HG03039 (cell line): ENCODE data around the gene ZG16.

Experiments used
- ATAC-seq: cut with Tn5 transposase; IDR thresholded peaks from one replicate; pipeline ENCODE4 v1.9.1; 2021; ENCODE audit warnings: mild to moderate bottlenecking, moderate library complexity; ENCODE audit not compliant: unreplicated experiment

ZG16 gene

GRCh38 chr16:29807426-29808218 is 29.6 kb downstream of the ZG16 start:
- ATAC-seq = no peak

DNA sequence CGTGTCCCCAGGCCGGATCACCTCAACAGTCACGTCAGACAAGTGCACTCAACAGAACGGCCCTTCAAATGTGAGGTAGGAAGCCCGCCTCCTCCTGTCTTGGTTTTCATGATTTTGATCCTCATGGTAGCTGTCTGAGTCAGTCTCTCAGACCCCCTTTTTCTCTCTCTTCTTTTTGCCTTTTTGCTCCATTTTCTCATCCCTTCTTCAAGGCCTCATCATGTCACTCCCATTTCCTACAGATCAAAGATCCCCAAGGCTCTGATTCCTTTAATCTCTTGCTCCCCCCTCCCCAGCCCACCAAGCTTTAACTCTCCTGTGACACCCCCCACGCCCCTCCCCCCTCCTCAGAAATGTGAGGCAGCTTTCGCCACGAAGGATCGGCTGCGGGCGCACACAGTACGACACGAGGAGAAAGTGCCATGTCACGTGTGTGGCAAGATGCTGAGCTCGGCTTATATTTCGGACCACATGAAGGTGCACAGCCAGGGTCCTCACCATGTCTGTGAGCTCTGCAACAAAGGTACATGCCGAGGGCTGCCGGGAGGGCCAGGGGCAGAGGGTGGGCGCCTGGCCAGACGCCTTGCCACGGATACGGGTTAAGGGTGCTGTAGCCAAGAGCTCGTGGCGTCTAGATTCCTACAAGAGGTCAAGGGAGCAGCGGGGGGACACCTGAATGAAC is 30.3 kb downstream of the ZG16 start:
- ATAC-seq = no peak

DNA sequence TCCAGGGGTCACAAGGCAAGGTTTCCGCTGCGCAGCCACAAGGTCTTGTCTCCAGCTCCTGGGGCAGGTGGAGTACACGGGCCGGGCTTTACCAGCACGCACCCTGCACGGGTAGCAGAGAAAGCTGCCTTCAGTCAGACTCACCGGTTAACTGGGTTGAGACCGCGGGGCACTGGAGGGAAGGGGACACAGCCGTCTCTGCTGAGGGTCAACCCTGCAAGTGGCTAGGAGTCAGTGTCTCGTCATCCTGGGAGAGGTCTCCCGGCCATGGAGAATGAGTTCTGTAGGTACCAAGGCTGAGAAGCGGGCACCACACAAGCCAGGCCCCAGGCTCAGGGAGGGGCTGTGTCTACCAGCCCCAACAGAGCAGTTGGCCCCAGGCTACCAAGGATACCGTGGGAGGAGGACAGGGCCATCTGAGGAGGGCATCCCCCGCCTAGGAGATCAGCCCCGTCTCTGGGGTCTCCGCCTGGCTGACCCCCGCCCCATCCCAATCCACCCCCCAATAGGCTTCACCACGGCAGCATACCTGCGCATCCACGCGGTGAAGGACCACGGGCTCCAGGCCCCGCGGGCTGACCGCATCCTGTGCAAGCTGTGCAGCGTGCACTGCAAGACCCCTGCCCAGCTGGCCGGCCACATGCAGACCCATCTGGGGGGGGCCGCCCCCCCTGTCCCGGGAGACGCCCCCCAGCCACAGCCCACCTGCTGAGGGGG is 31.1 kb downstream of the ZG16 start:
- no peak for ATAC-seq

DNA sequence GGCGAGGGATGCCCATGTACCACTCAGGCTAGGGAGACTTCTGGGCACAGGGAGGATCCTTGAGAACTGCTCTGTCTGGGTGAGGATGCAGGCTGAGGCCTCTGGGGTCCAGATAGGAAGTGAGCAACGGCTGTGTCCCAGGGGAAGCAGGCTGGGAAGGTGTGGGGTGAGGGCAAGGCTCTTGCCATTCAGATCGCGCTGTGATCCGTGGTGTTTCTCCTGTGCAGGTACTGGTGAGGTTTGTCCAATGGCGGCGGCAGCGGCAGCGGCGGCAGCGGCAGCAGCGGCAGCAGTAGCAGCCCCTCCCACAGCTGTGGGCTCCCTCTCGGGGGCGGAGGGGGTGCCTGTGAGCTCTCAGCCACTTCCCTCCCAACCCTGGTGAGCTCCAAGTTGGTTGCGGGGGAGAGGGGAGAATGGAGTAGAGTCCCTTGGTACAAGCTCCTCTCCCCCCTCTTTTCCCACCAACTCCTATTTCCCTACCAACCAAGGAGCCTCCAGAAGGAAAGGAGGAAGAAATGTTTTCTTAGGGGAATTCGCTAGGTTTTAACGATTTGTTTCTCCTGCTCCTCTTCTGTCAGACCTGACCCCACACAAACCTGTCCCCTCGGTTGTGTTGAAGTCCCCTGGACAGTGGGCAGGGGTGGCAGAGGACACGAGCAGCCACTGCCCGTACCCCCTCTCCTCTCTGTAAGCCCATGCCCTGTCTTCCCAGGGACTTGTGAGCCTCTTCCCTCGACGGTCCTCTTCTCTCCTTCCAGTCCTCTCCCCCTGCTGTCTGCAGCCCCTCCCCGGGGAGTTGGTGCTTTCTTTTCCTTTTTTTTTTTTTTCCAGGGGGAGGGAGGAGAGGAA is 32.0 kb downstream of the ZG16 start:
- ATAC-seq = no peak

DNA sequence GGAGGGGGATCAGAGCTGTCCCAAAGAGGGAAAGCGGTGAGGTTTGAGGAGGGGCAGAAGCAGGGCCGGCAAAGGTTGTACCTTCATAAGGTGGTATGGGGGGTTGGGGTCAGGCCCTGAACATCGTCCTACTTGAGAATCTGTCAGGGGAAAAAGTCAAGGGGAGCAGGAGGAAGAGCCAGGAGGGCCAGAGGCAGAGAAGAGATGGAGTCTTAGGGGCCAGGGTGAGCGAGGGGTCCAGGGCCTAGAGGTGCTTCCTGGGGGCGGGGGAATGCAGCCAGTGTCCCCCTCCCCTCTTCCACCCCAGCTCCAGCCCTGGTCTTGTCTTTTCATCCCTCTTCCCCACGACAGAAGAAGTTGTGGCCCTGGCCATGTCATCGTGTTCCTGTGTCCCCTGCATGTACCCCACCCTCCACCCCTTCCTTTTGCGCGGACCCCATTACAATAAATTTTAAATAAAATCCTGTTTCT is 32.7 kb downstream of the ZG16 start:
- no peak for ATAC-seq

- peak; percentile 35 for ATAC-seq
Observed at GRCh38 chr16:29811170-29811895, 33.3 kb downstream of the ZG16 start.

DNA sequence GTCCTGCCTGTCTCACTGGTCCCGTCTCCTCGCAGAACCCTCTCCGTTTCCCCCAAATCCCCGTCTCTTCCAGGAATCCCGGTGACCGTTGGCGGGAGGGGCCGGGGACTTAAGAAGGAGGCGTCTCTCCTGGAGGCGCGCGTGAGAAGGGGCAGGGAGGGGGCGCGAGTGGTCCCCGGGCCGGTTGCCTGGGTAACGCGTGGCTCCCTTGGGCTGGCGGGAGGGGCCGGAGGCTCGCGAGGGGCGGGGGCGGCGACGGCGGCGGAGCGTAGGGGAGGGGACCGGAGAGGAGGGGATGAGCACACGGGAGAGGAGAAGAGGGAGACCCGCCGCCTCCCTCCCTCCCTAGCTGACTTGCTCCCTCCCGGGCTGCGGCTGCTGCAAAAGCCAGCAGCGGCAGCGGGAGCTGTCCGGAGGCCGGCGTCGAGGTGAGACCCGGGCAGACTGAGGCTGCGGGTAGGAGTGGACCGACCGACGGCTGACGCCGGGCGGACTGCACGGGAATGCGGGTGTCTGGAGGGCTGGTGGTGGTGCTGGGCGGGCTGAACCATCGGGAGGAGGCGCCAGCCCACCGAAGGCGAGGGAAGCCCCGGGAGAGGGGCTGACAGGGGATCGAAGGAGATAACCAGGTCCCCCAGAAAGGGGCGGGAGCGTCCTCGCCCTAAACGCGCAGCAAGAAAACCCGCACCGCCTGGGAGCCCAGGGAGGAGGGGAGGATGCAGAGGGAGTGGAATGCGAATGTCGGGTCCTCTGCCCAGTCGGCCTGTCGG is 34.0 kb downstream of the ZG16 start, which contains the start of gene PRRT2:
PRRT2 (plus strand) TSS at position 298 of the 770 bp plus-strand sequence. CDS start 862 bp downstream, outside the sequence.
- ATAC-seq = no peak

- no peak for ATAC-seq
Observed at GRCh38 chr16:29812754-29813643, 34.9 kb downstream of the ZG16 start.

GRCh38 chr16:29813644-29814562 is 35.8 kb downstream of the ZG16 start:
- ATAC-seq = no peak

GRCh38 chr16:29814592-29814991 is 36.5 kb downstream of the ZG16 start:
- no peak for ATAC-seq

- ATAC-seq = no peak
Observed at GRCh38 chr16:29815032-29815721, 37.1 kb downstream of the ZG16 start.

GRCh38 chr16:29815793-29816693 is 38.0 kb downstream of the ZG16 start, which contains the start of gene PAGR1:
Gene PAGR1, plus strand, starts transcription at chr16:29816152. Its CDS starts 374 bp downstream, at chr16:29816526.
- peak; percentile 45 for ATAC-seq

DNA sequence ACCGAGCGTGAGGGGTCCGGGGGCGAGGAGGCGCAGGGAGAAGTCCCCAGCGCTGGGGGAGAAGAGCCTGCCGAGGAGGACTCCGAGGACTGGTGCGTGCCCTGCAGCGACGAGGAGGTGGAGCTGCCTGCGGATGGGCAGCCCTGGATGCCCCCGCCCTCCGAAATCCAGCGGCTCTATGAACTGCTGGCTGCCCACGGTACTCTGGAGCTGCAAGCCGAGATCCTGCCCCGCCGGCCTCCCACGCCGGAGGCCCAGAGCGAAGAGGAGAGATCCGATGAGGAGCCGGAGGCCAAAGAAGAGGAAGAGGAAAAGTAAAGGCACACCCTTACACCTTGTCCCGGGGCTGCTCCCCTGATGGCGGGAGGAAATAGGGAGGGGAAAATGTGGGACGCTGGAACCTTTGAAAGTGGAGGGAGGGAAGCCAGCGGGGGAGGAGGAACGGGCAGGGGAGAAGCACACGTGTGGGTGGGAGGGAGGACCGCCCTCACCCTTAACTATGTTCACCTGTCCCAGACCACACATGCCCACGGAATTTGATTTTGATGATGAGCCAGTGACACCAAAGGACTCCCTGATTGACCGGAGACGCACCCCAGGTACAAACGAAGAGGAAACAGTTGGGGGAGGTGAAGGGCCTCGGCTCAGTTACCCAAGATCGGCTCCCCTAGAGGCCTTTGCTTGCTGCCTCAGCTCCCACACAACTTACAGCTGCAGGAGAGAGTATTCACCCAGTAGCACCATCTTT is 38.8 kb downstream of the ZG16 start:
- peak; percentile 15 for ATAC-seq

GRCh38 chr16:29818082-29818481 is 40.0 kb downstream of the ZG16 start:
- no peak for ATAC-seq

DNA sequence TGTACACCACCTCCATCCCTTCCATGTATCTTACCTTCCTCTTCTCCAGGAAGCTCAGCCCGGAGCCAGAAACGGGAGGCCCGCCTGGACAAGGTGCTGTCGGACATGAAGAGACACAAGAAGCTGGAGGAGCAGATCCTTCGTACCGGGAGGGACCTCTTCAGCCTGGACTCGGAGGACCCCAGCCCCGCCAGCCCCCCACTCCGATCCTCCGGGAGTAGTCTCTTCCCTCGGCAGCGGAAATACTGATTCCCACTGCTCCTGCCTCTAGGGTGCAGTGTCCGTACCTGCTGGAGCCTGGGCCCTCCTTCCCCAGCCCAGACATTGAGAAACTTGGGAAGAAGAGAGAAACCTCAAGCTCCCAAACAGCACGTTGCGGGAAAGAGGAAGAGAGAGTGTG is 41.5 kb downstream of the ZG16 start:
- ATAC-seq = no peak
